Limb (tissue), 2 donors: Measurements from ENCODE around the gene DSCAM.

Experiments used
- DNase-seq, 2 donors: peaks; one replicate each; pipeline ENCODE4 v3.0.0-alpha.2; 2016; ENCODE audit errors: extremely low spot score in 2 of 2

The DSCAM gene

GRCh38 chr21:40140675-40141074 is 706.3 kb downstream of the DSCAM start:
- no peak for DNase-seq

- no peak for DNase-seq
Measured at GRCh38 chr21:40139636-40140035, 707.3 kb downstream of the DSCAM start.

GRCh38 chr21:40136571-40136970 is 710.4 kb downstream of the DSCAM start:
- no peak for DNase-seq

- DNase-seq, result no peak
Measured at GRCh38 chr21:40134731-40135492, 712.0 kb downstream of the DSCAM start.

GRCh38 chr21:40130476-40130875 is 716.5 kb downstream of the DSCAM start:
- no peak for DNase-seq

GRCh38 chr21:40129809-40130208 is 717.1 kb downstream of the DSCAM start:
- DNase-seq, result no peak

- no peak for DNase-seq
Measured at GRCh38 chr21:40128891-40129290, 718.1 kb downstream of the DSCAM start.

GRCh38 chr21:40120940-40121575 is 725.9 kb downstream of the DSCAM start:
- peak in 1 of 2 donors; percentile 60 for DNase-seq

- DNase-seq, result no peak
Measured at GRCh38 chr21:40118527-40118926, 728.4 kb downstream of the DSCAM start.

- DNase-seq, result no peak
Measured at GRCh38 chr21:40117236-40117635, 729.7 kb downstream of the DSCAM start.

- no peak for DNase-seq
Measured at GRCh38 chr21:40115775-40116174, 731.2 kb downstream of the DSCAM start.

GRCh38 chr21:40102682-40103081 is 744.3 kb downstream of the DSCAM start:
- DNase-seq, result no peak

GRCh38 chr21:40099809-40100208 is 747.1 kb downstream of the DSCAM start:
- DNase-seq, result no peak

GRCh38 chr21:40095477-40095876 is 751.5 kb downstream of the DSCAM start:
- DNase-seq, result no peak

GRCh38 chr21:40080385-40080784 is 766.6 kb downstream of the DSCAM start:
- no peak for DNase-seq

- DNase-seq, result no peak
Measured at GRCh38 chr21:40074710-40075109, 772.2 kb downstream of the DSCAM start.

- no peak for DNase-seq
Measured at GRCh38 chr21:40074198-40074597, 772.8 kb downstream of the DSCAM start.

- no peak for DNase-seq
Measured at GRCh38 chr21:40073642-40074041, 773.3 kb downstream of the DSCAM start.

- DNase-seq, result no peak
Measured at GRCh38 chr21:40070871-40071270, 776.1 kb downstream of the DSCAM start.

- no peak for DNase-seq
Measured at GRCh38 chr21:40067751-40068150, 779.2 kb downstream of the DSCAM start.

- no peak for DNase-seq
Measured at GRCh38 chr21:40066221-40066620, 780.7 kb downstream of the DSCAM start.

GRCh38 chr21:40060083-40060677 is 786.8 kb downstream of the DSCAM start:
- DNase-seq, result no peak

GRCh38 chr21:40057331-40057730 is 789.6 kb downstream of the DSCAM start:
- DNase-seq, result no peak
